ENCODE measurements around the gene HS6ST3.
"Not testable (repeated sequence)": the region's sequence is repeated elsewhere in the genome, so short reads cannot be mapped to it uniquely, and the experiment has no call there.

Gene HS6ST3

DNA sequence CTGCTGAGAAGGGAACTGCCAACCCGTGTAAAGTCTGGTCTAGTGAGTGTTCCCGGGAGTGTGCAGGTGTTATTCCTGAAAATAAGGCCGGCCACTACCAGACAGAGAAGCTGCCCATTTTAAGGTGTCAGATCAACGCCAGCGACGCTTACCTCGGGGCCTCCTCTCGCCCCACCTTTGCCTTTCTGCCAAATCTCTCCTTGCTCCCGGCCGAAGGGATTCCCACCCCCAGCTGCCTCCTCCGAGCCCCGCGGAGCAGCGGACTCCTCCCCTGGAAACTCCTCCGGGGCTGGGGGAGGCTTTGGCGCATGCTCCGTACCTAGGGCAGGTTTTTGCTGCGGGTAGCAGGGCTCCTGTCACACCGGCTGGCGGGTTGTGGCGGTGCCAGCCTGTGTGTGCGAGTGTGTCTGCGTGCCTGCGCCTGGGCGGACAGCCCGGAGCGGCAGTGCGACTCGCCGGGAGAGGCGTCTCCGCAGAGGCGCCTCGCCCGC, at the start of gene HS6ST3:
TSS of gene HS6ST3 (plus strand) at position 359 of the 491 bp plus-strand sequence.
- TF ChIP-seq, protein P1, sequence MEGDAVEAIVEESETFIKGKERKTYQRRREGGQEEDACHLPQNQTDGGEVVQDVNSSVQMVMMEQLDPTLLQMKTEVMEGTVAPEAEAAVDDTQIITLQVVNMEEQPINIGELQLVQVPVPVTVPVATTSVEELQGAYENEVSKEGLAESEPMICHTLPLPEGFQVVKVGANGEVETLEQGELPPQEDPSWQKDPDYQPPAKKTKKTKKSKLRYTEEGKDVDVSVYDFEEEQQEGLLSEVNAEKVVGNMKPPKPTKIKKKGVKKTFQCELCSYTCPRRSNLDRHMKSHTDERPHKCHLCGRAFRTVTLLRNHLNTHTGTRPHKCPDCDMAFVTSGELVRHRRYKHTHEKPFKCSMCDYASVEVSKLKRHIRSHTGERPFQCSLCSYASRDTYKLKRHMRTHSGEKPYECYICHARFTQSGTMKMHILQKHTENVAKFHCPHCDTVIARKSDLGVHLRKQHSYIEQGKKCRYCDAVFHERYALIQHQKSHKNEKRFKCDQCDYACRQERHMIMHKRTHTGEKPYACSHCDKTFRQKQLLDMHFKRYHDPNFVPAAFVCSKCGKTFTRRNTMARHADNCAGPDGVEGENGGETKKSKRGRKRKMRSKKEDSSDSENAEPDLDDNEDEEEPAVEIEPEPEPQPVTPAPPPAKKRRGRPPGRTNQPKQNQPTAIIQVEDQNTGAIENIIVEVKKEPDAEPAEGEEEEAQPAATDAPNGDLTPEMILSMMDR (IDR thresholded peaks at IDR 0.05; ENCODE audit: low read depth, low read length, missing control alignments): no peak
- peak within 1 kb of the TSS; percentile 53 for H3K4me3 ChIP-seq (ENCODE audit: low read depth, low read length)
- in situ Hi-C loops (cut with HindIII; ENCODE audit: low sequenced_read_pairs): no loop called here
- no peak for DNase-seq (ENCODE audit: low read depth)

DNA sequence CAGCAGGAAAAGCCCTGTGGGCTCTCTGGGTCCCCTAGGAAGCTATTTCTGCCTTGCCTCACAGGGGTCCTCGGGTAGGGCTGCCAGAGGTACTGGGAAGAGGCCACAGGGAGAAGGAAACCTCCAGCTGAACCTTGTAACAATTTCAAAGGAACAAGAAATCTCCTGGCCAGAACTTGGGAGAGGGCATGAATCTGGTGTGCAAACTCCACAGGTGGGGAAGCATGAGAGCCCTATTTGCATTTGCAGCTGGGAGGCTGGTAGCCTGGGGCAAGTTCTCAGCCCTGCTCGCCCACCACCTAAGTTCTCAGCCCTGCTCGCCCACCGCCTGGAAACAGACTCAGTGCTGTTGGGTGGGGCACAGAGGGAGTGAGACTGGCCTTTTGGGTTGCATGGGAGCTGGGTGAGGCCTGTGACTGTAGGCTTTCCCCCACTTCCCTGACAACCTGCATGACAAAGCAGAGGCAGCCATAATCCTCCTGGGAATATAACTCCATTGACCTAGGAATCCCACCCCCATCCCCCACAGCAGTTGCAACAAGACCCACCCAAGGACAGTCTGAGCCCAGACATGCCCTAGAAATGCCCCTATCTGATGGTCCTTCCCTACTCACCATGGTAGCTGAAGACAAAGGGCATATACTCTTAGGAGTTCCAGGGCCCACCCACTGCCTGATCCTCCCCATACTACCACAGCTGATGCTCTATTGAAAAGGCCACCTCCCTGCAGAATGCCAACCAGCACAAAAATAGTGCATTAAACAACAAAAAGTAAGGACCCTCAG, 48.4 kb upstream of the HS6ST3 start:
- DNase-seq (ENCODE audit: low read depth): no peak

DNA sequence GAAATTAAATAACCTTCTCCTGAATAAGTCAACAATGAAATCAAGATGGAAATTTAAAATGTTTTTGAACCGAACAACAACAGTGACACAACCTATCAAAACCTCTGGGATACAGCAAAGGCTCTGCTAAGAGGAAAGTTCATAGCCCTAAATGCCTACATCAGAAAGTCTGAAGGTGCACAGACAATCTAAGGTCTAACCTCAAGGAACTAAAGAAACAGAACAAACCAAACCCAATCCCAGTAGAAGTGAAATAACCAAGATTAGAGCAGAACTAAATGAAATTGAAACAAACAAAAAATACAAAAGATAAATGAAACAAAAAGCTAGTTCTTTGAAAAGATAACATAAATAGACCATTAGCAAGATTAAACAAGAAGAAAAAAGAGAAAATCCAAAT, 45.7 kb upstream of the HS6ST3 start:
- in situ Hi-C loops (cut with HindIII; ENCODE audit: low sequenced_read_pairs): no loop called here
- no peak overlapping the region for H3K4me3 ChIP-seq (ENCODE audit: low read depth, low read length)
- no peak for DNase-seq (ENCODE audit: low read depth)
- TF ChIP-seq, protein P1 (IDR thresholded peaks at IDR 0.05; ENCODE audit: low read depth, low read length, missing control alignments): no peak

More for the DNA sequence above, 48.4 kb upstream of the HS6ST3 start:
- TF ChIP-seq, protein P1 (IDR thresholded peaks at IDR 0.05; ENCODE audit: low read depth, low read length, missing control alignments): no peak
- in situ Hi-C loops (cut with HindIII; ENCODE audit: low sequenced_read_pairs): no loop called here
- no peak overlapping the region for H3K4me3 ChIP-seq (ENCODE audit: low read depth, low read length)

DNA sequence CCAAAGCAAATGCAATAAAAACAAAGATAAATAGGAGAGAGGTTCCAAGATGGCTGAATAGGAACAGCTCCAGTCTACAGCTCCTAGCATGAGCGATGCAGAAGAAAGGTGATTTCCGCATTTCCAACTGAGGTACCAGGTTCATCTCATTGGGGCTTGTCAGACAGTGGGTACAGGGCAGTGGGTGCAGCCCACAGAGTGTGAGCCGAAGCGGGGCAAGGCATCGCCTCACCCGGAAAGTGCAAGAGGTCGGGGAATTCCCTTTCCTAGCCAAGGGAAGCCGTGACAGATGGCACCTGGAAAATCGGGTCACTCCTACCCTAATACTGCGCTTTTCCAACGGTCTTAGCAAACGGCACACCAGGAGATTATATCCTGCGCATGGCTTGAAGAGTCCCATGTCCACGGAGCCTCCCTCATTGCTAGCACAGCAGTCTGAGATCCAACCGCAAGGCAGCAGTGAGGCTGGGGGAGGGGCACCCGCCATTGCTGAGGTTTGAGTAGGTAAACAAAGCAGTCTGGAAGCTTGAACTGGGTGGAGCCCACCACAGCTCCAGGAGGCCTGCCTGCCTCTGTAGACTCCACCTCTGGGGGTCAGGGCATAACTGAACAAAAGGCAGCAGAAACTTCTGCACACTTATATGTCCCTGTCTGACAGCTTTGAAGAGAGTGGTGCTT, 43.3 kb upstream of the HS6ST3 start:
- DNase-seq (ENCODE audit: low read depth); H3K4me3 ChIP-seq (ENCODE audit: low read depth, low read length); in situ Hi-C loops (cut with HindIII; ENCODE audit: low sequenced_read_pairs): not testable (repeated sequence)

DNA sequence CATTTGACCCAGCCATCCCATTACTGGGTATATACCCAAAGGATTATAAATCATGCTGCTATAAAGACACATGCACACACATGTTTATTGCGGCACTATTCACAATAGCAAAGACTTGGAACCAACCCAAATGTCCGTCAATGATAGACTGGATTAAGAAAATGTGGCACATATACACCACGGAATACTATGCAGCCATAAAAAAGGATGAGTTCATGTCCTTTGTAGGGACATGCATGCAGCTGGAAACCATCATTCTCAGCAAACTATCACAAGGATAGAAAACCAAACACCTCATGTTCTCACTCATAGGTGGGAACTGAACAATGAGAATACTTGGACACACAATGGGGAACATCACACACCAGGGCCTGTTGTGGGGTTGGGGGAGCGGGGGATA, 39.0 kb upstream of the HS6ST3 start:
- in situ Hi-C loops (cut with HindIII; ENCODE audit: low sequenced_read_pairs); DNase-seq (ENCODE audit: low read depth); H3K4me3 ChIP-seq (ENCODE audit: low read depth, low read length): not testable (repeated sequence)

DNA sequence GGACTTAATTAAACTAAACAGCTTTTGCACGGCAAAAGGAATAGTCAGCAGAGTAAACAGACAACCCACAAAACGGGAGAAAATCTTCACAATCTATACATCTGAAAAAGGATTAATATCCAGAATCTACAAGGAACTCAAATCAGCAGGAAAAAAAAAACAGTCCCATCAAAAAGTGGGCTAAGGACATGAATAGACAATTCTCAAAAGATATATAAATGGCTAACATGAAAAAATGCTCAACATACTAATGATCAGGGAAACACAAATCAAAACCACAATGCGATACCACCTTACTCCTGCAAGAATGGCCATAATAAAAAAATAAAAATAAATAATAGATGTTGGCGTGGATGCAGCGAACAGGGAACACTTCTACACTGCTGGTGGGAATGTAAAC, 38.4 kb upstream of the HS6ST3 start:
- in situ Hi-C loops (cut with HindIII; ENCODE audit: low sequenced_read_pairs); DNase-seq (ENCODE audit: low read depth); H3K4me3 ChIP-seq (ENCODE audit: low read depth, low read length): not testable (repeated sequence)

DNA sequence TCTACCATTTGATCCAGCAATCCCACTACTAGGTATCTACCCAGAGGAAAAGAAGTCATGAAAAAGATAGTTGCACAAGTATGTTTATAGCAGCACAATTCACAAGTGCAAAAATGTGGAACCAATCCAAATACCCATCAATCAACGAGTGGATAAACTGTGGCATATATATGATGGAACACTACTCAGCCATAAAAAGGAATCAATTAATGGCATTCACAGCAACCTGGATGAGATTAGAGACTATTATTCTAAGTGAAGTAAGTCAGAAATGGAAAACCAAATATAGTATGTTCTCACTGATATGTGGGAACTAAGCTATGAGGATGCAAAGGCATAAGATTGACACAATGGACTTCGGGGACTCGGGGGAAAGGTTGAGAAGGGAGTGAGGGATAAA, 38.0 kb upstream of the HS6ST3 start:
- in situ Hi-C loops (cut with HindIII; ENCODE audit: low sequenced_read_pairs); DNase-seq (ENCODE audit: low read depth); H3K4me3 ChIP-seq (ENCODE audit: low read depth, low read length): not testable (repeated sequence)

DNA sequence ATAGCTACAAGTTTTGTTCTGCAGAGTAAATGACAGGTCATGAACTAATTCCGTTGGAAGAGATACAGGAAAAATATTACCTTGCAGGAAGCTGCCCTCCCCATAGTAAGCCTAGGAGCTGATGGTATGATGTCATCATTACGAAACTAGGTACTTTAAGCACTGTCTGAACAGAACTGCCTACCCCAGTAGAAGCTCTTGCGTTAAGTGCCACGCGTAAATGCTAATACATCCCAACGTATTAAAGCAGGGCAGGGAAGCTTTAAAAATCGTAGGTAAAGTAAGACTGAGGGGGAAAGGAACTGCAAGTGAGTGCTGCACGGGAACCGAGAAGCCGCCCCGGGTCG, 37.3 kb upstream of the HS6ST3 start:
- peak overlapping the region; percentile 70 for H3K4me3 ChIP-seq (ENCODE audit: low read depth, low read length)
- TF ChIP-seq, protein P1 (IDR thresholded peaks at IDR 0.05; ENCODE audit: low read depth, low read length, missing control alignments): no peak
- peak; percentile 29 for DNase-seq (ENCODE audit: low read depth)
- in situ Hi-C loops (cut with HindIII; ENCODE audit: low sequenced_read_pairs): no loop called here
